ENCODE data around the gene NFYC.

DNA sequence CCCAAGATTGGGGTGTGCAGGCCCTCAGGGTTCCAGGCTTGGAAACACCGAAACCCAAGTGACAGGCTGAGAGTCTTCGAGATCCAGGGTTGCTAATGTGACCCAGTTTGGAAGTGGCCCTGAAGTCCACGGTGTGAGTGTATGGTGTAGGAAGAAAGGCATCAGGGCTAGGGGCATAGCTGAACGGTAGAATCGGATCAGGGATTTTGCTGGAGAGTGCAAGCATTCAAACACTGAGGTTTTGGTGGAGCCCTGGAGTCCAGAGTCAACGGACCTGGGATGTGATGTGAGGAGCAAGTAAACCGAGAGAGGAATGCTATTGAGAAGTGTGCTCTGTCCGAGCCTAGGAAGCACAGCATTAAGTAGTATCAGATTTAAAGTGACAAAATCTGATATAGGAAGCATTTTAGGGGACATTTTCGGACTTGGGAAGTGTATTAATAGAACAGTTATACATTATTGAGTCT is 958 bp downstream of the NFYC start:
- TF ChIP-seq, protein P1, sequence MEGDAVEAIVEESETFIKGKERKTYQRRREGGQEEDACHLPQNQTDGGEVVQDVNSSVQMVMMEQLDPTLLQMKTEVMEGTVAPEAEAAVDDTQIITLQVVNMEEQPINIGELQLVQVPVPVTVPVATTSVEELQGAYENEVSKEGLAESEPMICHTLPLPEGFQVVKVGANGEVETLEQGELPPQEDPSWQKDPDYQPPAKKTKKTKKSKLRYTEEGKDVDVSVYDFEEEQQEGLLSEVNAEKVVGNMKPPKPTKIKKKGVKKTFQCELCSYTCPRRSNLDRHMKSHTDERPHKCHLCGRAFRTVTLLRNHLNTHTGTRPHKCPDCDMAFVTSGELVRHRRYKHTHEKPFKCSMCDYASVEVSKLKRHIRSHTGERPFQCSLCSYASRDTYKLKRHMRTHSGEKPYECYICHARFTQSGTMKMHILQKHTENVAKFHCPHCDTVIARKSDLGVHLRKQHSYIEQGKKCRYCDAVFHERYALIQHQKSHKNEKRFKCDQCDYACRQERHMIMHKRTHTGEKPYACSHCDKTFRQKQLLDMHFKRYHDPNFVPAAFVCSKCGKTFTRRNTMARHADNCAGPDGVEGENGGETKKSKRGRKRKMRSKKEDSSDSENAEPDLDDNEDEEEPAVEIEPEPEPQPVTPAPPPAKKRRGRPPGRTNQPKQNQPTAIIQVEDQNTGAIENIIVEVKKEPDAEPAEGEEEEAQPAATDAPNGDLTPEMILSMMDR (conservative IDR thresholded peaks at IDR 0.05; ENCODE audit: low read depth in 2 of 2): no peak
- TF ChIP-seq NANOG (IDR thresholded peaks at IDR 0.05; ENCODE audit: borderline replicate concordance): no peak

Measured in GM23338 (cell line).